Neural cell (in vitro differentiated cells): Measurements from ENCODE around the gene GPER1. TPM values are rescaled to one million over a fixed set of nuclear protein-coding genes. Genes with fewer than 3 reads are reported as not detected.

Experiments
- H2AFZ ChIP-seq: fragments of 200-600, 300-800 bp; sonication (generic), shearing (Covaris generic); 2 replicates; pipeline ENCODE4 v1.6.0; 2014; ENCODE audit warnings: low read depth, mild to moderate bottlenecking, antibody characterized with exemption, low read length, moderate library complexity
- H3F3A ChIP-seq: fragments of 200-600 bp; shearing (Covaris generic); 2 replicates; pipeline ENCODE4 v1.6.1; 2016; ENCODE audit warnings: mild to moderate bottlenecking, moderate library complexity, mixed read lengths, antibody characterized with exemption, low read length; ENCODE audit not compliant: insufficient read depth, poor library complexity, severe bottlenecking
- H3K27ac ChIP-seq: fragments of 200-600, 300-800 bp; sonication (generic), shearing (Covaris generic); 2 replicates; pipeline ENCODE4 v1.5.1; 2014; ENCODE audit warnings: mild to moderate bottlenecking, low read length, moderate library complexity
- H3K27me3 ChIP-seq: fragments of 300-800, 200-600 bp; sonication (generic), shearing (Covaris generic); 2 replicates; pipeline ENCODE4 v1.6.0; 2014; ENCODE audit warnings: mild to moderate bottlenecking, low read depth, low read length, moderate library complexity; ENCODE audit not compliant: insufficient read depth
- H3K36me3 ChIP-seq: fragments of 300-800, 200-600 bp; sonication (generic), shearing (Covaris generic); 2 replicates; pipeline ENCODE4 v1.5.1; 2014; ENCODE audit warnings: mild to moderate bottlenecking, antibody characterized with exemption, low read length, moderate library complexity; ENCODE audit not compliant: insufficient read depth
- H3K4me2 ChIP-seq: fragments of 300-800, 200-600 bp; sonication (generic), shearing (Covaris generic); 2 replicates; pipeline ENCODE4 v1.6.0; 2014; ENCODE audit warnings: mild to moderate bottlenecking, low read length
- H3K4me3 ChIP-seq: fragments of 300-800, 200-600 bp; sonication (generic), shearing (Covaris generic); 2 replicates; pipeline ENCODE4 v1.5.1; 2014; ENCODE audit warnings: mild to moderate bottlenecking, low read length, moderate library complexity
- H3K79me2 ChIP-seq: fragments of 200-600 bp; shearing (Covaris generic); replicated peaks from 2 replicates; pipeline ENCODE4 v1.6.0; 2014; ENCODE audit warnings: mild to moderate bottlenecking, low read length, moderate library complexity; ENCODE audit not compliant: insufficient read depth
- H3K9ac ChIP-seq: fragments of 300-800, 200-600 bp; sonication (generic), shearing (Covaris generic); 2 replicates; pipeline ENCODE4 v1.6.1; 2016; ENCODE audit warnings: mild to moderate bottlenecking, low read length, mixed read lengths
- H3K9me2 ChIP-seq: fragments of 200-600 bp; shearing (Covaris generic); 2 replicates; pipeline ENCODE4 v1.6.1; 2016; ENCODE audit warnings: mild to moderate bottlenecking, low read length, mixed read lengths; ENCODE audit not compliant: insufficient read depth
- H3K9me3 ChIP-seq: fragments of 200-600, 300-800 bp; sonication (generic), shearing (Covaris generic); 2 replicates; pipeline ENCODE4 v1.6.1; 2016; ENCODE audit warnings: mild to moderate bottlenecking, mixed run types, low read length, moderate library complexity, mixed read lengths
- H4K20me1 ChIP-seq: fragments of 200-600 bp; shearing (Covaris generic); 2 replicates; pipeline ENCODE4 v1.6.1; 2016; ENCODE audit warnings: mild to moderate bottlenecking, mixed run types; ENCODE audit not compliant: insufficient read depth
- EP300 ChIP-seq: fragments of 450-650 bp; conservative IDR thresholded peaks from 2 replicates; pipeline ENCODE4 v1.6.1; 2014; ENCODE audit warnings: antibody characterized with exemption, mild to moderate bottlenecking, moderate library complexity; ENCODE audit not compliant: poor library complexity, severe bottlenecking
- EZH2 ChIP-seq: fragments of 200-600, 300-800 bp; shearing (Covaris generic), sonication (generic); IDR thresholded peaks from 2 replicates; pipeline ENCODE4 v1.6.1; 2014; ENCODE audit warnings: antibody characterized with exemption, low read length, borderline replicate concordance, mild to moderate bottlenecking; ENCODE audit not compliant: insufficient read depth, poor library complexity, severe bottlenecking
- MXI1 ChIP-seq: fragments of 450-650 bp; conservative IDR thresholded peaks from 2 replicates; pipeline ENCODE4 v1.6.1; 2014; ENCODE audit warnings: antibody characterized with exemption, mild to moderate bottlenecking; ENCODE audit not compliant: poor library complexity, severe bottlenecking
- POLR2AphosphoS5 ChIP-seq: IDR thresholded peaks from 2 replicates; pipeline ENCODE4 v1.6.1; 2012
- RAD21 ChIP-seq: fragments of 450-650 bp; conservative IDR thresholded peaks from 2 replicates; pipeline ENCODE4 v1.6.1; 2014; ENCODE audit warnings: antibody characterized with exemption, mild to moderate bottlenecking, moderate library complexity
- SMC3 ChIP-seq: fragments of 450-650 bp; conservative IDR thresholded peaks from 2 replicates; pipeline ENCODE4 v1.6.1; 2014; ENCODE audit warnings: antibody characterized with exemption, mild to moderate bottlenecking, moderate library complexity; ENCODE audit not compliant: poor library complexity
- TAF1 ChIP-seq: IDR thresholded peaks from 2 replicates; pipeline ENCODE4 v1.6.1; 2012; ENCODE audit warnings: low read depth
- polyA plus RNA-seq: library from polyadenylated mRNA; depleted of rRNA; stranded (reverse); fragments of >200 nt; gene quantifications from 2 replicates; pipeline ENCODE4 v1.2.3, GENCODE V29; 2014
- TF ChIP-seq, protein P1 (sequence below): fragments of 450-650 bp; IDR thresholded peaks from 2 replicates; pipeline ENCODE4 v1.5.1; 2014; ENCODE audit warnings: antibody characterized with exemption, mild to moderate bottlenecking, moderate library complexity; ENCODE audit not compliant: poor library complexity, severe bottlenecking
- TF ChIP-seq, protein P2 (sequence below): IDR thresholded peaks from 2 replicates; pipeline ENCODE4 v1.6.1; 2012; ENCODE audit warnings: borderline replicate concordance

The GPER1 gene
- polyA plus RNA-seq, 1 donor from 2014 or later = not detected

DNA sequence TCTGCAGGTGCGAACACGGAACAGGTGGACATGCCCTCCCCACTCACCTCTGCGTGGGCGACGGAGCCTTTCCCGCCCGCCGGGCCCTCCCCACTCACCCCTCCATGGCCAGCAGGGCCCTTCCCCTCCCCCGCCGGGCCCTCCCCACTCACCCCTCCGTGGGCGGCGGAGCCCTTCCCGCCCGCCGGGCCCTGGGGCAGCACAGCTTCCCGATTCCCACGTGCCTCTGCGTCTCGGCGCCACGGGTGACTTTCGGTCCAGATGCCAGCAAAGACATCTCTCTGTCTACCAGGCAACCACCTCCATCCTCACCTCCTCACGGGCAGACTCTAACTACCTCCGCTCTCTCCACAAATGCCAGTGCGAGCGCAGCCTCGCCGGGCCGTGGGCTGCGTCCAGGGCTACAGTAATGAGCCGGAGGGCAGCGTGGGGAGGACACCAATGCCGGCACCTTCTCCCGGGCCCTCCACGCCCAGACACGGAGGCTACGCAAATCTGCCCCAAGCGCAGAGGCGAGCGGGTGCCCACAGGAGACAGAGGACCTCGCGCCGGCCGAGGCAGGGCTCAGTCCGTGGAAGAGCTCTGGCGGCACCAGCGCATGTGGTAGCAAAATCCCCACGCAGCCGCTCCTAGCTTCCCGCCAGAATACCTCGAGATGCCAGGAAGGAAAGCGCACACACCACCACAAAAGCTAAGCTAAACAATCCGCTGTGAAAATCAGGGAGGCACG, 21.8 kb downstream of the GPER1 start:
- no peak overlapping the region for H3K4me2 ChIP-seq
- no peak overlapping the region for H3K27ac ChIP-seq
- H4K20me1 ChIP-seq = no peaks in the 10 kb centered on the region
- H3K79me2 ChIP-seq = no peaks in the 10 kb centered on the region
- no peak for TF ChIP-seq EZH2
- no peak for TF ChIP-seq EP300
- no peak for TF ChIP-seq RAD21
- TF ChIP-seq SMC3 = no peak
- TF ChIP-seq MXI1 = no peak
- TF ChIP-seq, protein P1, sequence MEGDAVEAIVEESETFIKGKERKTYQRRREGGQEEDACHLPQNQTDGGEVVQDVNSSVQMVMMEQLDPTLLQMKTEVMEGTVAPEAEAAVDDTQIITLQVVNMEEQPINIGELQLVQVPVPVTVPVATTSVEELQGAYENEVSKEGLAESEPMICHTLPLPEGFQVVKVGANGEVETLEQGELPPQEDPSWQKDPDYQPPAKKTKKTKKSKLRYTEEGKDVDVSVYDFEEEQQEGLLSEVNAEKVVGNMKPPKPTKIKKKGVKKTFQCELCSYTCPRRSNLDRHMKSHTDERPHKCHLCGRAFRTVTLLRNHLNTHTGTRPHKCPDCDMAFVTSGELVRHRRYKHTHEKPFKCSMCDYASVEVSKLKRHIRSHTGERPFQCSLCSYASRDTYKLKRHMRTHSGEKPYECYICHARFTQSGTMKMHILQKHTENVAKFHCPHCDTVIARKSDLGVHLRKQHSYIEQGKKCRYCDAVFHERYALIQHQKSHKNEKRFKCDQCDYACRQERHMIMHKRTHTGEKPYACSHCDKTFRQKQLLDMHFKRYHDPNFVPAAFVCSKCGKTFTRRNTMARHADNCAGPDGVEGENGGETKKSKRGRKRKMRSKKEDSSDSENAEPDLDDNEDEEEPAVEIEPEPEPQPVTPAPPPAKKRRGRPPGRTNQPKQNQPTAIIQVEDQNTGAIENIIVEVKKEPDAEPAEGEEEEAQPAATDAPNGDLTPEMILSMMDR = no peak
- TF ChIP-seq, protein P2, sequence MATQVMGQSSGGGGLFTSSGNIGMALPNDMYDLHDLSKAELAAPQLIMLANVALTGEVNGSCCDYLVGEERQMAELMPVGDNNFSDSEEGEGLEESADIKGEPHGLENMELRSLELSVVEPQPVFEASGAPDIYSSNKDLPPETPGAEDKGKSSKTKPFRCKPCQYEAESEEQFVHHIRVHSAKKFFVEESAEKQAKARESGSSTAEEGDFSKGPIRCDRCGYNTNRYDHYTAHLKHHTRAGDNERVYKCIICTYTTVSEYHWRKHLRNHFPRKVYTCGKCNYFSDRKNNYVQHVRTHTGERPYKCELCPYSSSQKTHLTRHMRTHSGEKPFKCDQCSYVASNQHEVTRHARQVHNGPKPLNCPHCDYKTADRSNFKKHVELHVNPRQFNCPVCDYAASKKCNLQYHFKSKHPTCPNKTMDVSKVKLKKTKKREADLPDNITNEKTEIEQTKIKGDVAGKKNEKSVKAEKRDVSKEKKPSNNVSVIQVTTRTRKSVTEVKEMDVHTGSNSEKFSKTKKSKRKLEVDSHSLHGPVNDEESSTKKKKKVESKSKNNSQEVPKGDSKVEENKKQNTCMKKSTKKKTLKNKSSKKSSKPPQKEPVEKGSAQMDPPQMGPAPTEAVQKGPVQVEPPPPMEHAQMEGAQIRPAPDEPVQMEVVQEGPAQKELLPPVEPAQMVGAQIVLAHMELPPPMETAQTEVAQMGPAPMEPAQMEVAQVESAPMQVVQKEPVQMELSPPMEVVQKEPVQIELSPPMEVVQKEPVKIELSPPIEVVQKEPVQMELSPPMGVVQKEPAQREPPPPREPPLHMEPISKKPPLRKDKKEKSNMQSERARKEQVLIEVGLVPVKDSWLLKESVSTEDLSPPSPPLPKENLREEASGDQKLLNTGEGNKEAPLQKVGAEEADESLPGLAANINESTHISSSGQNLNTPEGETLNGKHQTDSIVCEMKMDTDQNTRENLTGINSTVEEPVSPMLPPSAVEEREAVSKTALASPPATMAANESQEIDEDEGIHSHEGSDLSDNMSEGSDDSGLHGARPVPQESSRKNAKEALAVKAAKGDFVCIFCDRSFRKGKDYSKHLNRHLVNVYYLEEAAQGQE = no peak
- no peak for TF ChIP-seq TAF1
- no peak for TF ChIP-seq POLR2AphosphoS5
- H3K9me2 ChIP-seq = no peaks in the 10 kb centered on the region
- no peaks in the 10 kb centered on the region for H3K27me3 ChIP-seq
- no peak overlapping the region for H3K4me3 ChIP-seq
- no peaks in the 10 kb centered on the region for H3F3A ChIP-seq
- no peaks in the 10 kb centered on the region for H3K36me3 ChIP-seq
- no peak overlapping the region for H3K9ac ChIP-seq
- H2AFZ ChIP-seq = no peak overlapping the region
- H3K9me3 ChIP-seq = no peaks in the 10 kb centered on the region

DNA sequence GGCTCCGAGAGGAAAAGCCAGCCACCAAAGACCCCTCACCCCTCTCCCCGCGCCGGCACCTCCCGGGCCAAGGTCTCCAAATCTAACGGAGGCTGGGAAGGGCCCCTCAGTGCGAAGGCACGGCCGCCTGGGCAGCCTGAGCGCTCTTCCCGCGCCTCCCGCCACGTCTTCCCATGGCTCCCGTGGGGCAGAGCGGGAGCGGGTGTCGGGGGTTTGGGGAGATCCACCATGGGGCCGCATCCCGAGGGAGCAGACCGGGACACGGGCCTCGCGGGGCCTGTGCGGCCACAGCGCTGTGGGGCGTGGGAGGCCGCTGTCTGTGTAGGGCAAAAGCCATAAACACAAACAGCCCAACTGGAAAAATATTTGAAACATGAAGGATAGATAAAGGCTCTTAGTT, 22.4 kb downstream of the GPER1 start:
- Histone ChIP-seq H3K27ac (no peak overlapping the region), H3K9ac (no peak overlapping the region), H3K79me2 (no peaks in the 10 kb centered on the region), H3K9me3 (no peaks in the 10 kb centered on the region), H3K4me3 (no peak overlapping the region), H3F3A (no peaks in the 10 kb centered on the region), H3K4me2 (no peak overlapping the region), H4K20me1 (no peaks in the 10 kb centered on the region), H3K27me3 (no peaks in the 10 kb centered on the region), H3K36me3 (no peaks in the 10 kb centered on the region), H2AFZ (no peak overlapping the region), H3K9me2 (no peaks in the 10 kb centered on the region)
- no peak for TF ChIP-seq TAF1
- TF ChIP-seq, protein P2 = no peak
- no peak for TF ChIP-seq EZH2
- TF ChIP-seq, protein P1 = no peak
- TF ChIP-seq MXI1 = no peak
- no peak for TF ChIP-seq RAD21
- no peak for TF ChIP-seq POLR2AphosphoS5
- no peak for TF ChIP-seq SMC3
- no peak for TF ChIP-seq EP300
